ENCODE measurements around the gene DLG1. TPM values are rescaled to one million over a fixed set of nuclear protein-coding genes. Genes with fewer than 3 reads are reported as not detected.
A peak's percentile ranks its signal among the peaks of the same experiment; 100 is the strongest.

The DLG1 gene
- total RNA-seq, 4 donors from 2014 or later, result 103 to 150 (median 122) TPM

- intact Hi-C loops (cut with DNase I), result no loop called here
Measured at GRCh38 chr3:197302033-197302432, 3.6 kb upstream of the DLG1 start.

GRCh38 chr3:197300361-197300760, 1.9 kb upstream of the DLG1 start:
- WGBS, 2 donors, result 91 to 94% methylated on average over 7 of the region's 7 CpGs
- H3K27ac ChIP-seq, result no peak overlapping the region

More at GRCh38 chr3:197302033-197302432, 3.6 kb upstream of the DLG1 start:
- Histone ChIP-seq H3K27ac (peak overlapping the region in 1 of 4 donors; percentile 22), H3K36me3 (no peaks in the 10 kb centered on the region), H3K27me3 (no peaks in the 10 kb centered on the region), H3K4me3 (no peak overlapping the region), H3K9me3 (no peaks in the 10 kb centered on the region), H3K4me1 (peaks cover 3 to 41% (median 12%) of the 10 kb centered on the region in 3 donors)
- WGBS, 2 donors, result 89 to 92% methylated on average over 3 of the region's 3 CpGs
- DNase-seq, result no peak
- TF ChIP-seq POLR2A (IDR thresholded peaks at IDR 0.05), result no peak
- no peak for TF ChIP-seq CTCF (IDR thresholded peaks at IDR 0.05)

GRCh38 chr3:197298945-197299854, 788 bp upstream of the DLG1 start:
- H3K36me3 ChIP-seq, result peaks cover 0 to 15% (median 0%) of the 10 kb centered on the region in 3 donors
- no peaks in the 10 kb centered on the region for H3K27me3 ChIP-seq
- peaks cover 6 to 55% (median 10%) of the 10 kb centered on the region in 3 donors for H3K4me1 ChIP-seq
- DNase-seq, result no peak
- intact Hi-C loops (cut with DNase I), result no loop called here
- no peaks in the 10 kb centered on the region for H3K9me3 ChIP-seq
- 15 to 23% methylated on average over 16 to 24 of the region's 42 CpGs for WGBS, 2 donors
- peak overlapping the region; percentile 75 to 96 (median 80) for H3K4me3 ChIP-seq
- TF ChIP-seq CTCF (IDR thresholded peaks at IDR 0.05) (no peak), POLR2A (IDR thresholded peaks at IDR 0.05) (peak in 1 of 4 donors; percentile 24)
- H3K27ac ChIP-seq, result peak overlapping the region; percentile 93 to 97 (median 95)

More at GRCh38 chr3:197300361-197300760, 1.9 kb upstream of the DLG1 start:
- no peak for DNase-seq
- Histone ChIP-seq H3K4me3 (no peak overlapping the region), H3K4me1 (peaks cover 6 to 45% (median 10%) of the 10 kb centered on the region in 3 donors), H3K27me3 (no peaks in the 10 kb centered on the region), H3K9me3 (no peaks in the 10 kb centered on the region), H3K36me3 (peaks cover 0 to 4% (median 0%) of the 10 kb centered on the region in 3 donors)
- intact Hi-C loops (cut with DNase I), result no loop called here
- TF ChIP-seq CTCF (IDR thresholded peaks at IDR 0.05) (no peak), POLR2A (IDR thresholded peaks at IDR 0.05) (no peak)

GRCh38 chr3:197297476-197298340, 704 bp downstream of the DLG1 start:
- intact Hi-C loops (cut with DNase I), result no loop called here
- Histone ChIP-seq H3K4me1 (peaks cover 6 to 68% (median 10%) of the 10 kb centered on the region in 3 donors), H3K9me3 (no peaks in the 10 kb centered on the region), H3K27ac (peak overlapping the region; percentile 93 to 97 (median 95)), H3K36me3 (peaks cover 0 to 17% (median 0%) of the 10 kb centered on the region in 3 donors), H3K4me3 (peak overlapping the region; percentile 75 to 96 (median 80)), H3K27me3 (no peaks in the 10 kb centered on the region)
- WGBS, 2 donors, result 4% methylated on average over 5 of the region's 100 CpGs; no CpG with 5 or more reads in 1 of the 2 donors
- TF ChIP-seq POLR2A (IDR thresholded peaks at IDR 0.05) (peak in 2 of 4 donors; percentile 27 to 38), CTCF (IDR thresholded peaks at IDR 0.05) (no peak)
- DNase-seq, result peak; percentile 23
